ENCODE data around the gene ELF1. TPM values are rescaled to one million over a fixed set of nuclear protein-coding genes. Genes with fewer than 3 reads are reported as not detected.

Gene ELF1
- total and polyA plus RNA-seq, 2 donors (not counting 1 experiment from before 2014, with no cell fraction given): 38.5 to 41.0 TPM

- DNase-seq (ENCODE audit: low read depth in 2 of 2): no peak
- H3K4me2 ChIP-seq (ENCODE audit: extremely low read depth, insufficient read depth, low read length): no peak overlapping the region
- no peaks in the 10 kb centered on the region for H3K79me2 ChIP-seq (ENCODE audit: control insufficient read depth, insufficient read depth, low read length)
- H2AFZ ChIP-seq (ENCODE audit: low read length): no peak overlapping the region
- H3K4me3 ChIP-seq (replicated peaks in 1 of 4; ENCODE audit: control extremely low read depth in 1 of 4, insufficient read depth in 1 of 4, low read depth in 3 of 4, low read length in 4 of 4): no peak overlapping the region
- no peaks in the 10 kb centered on the region for H3K36me3 ChIP-seq (ENCODE audit: control insufficient read depth, insufficient read depth, low read length)
- no peak overlapping the region for H3K9ac ChIP-seq (ENCODE audit: insufficient read depth, low read length)
- H3K27ac ChIP-seq (ENCODE audit: insufficient read depth, low read length): no peak overlapping the region
- TF ChIP-seq, protein P1, sequence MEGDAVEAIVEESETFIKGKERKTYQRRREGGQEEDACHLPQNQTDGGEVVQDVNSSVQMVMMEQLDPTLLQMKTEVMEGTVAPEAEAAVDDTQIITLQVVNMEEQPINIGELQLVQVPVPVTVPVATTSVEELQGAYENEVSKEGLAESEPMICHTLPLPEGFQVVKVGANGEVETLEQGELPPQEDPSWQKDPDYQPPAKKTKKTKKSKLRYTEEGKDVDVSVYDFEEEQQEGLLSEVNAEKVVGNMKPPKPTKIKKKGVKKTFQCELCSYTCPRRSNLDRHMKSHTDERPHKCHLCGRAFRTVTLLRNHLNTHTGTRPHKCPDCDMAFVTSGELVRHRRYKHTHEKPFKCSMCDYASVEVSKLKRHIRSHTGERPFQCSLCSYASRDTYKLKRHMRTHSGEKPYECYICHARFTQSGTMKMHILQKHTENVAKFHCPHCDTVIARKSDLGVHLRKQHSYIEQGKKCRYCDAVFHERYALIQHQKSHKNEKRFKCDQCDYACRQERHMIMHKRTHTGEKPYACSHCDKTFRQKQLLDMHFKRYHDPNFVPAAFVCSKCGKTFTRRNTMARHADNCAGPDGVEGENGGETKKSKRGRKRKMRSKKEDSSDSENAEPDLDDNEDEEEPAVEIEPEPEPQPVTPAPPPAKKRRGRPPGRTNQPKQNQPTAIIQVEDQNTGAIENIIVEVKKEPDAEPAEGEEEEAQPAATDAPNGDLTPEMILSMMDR (conservative IDR thresholded peaks at IDR 0.05 in 1 of 2, IDR thresholded peaks at IDR 0.05 in 1 of 2; ENCODE audit: low read depth in 1 of 2, low read length in 2 of 2): no peak
- no peak for TF ChIP-seq EZH2 (IDR thresholded peaks at IDR 0.05; ENCODE audit: low read length, missing control alignments)
- no peaks in the 10 kb centered on the region for H3K4me1 ChIP-seq (ENCODE audit: control insufficient read depth, extremely low read depth, insufficient read depth, low read length)
- H3K27me3 ChIP-seq (ENCODE audit: control insufficient read depth, insufficient read depth, low read length): no peaks in the 10 kb centered on the region
- H3K9me3 ChIP-seq (ENCODE audit: control insufficient read depth, insufficient read depth, low read depth, low read length): no peaks in the 10 kb centered on the region
- no peaks in the 10 kb centered on the region for H4K20me1 ChIP-seq (ENCODE audit: control insufficient read depth, extremely low read depth, insufficient read depth, low read length)
These were observed 78.3 kb downstream of the ELF1 start for GRCh38 chr13:40940841-40941240.

- Histone ChIP-seq H3K9me3 (ENCODE audit: control insufficient read depth, insufficient read depth, low read depth, low read length) (no peaks in the 10 kb centered on the region), H3K4me2 (ENCODE audit: extremely low read depth, insufficient read depth, low read length) (no peak overlapping the region), H3K4me3 (replicated peaks in 1 of 4; ENCODE audit: control extremely low read depth in 1 of 4, insufficient read depth in 1 of 4, low read depth in 3 of 4, low read length in 4 of 4) (no peak overlapping the region), H3K4me1 (ENCODE audit: control insufficient read depth, extremely low read depth, insufficient read depth, low read length) (no peaks in the 10 kb centered on the region), H3K36me3 (ENCODE audit: control insufficient read depth, insufficient read depth, low read length) (no peaks in the 10 kb centered on the region), H3K27ac (ENCODE audit: insufficient read depth, low read length) (no peak overlapping the region), H4K20me1 (ENCODE audit: control insufficient read depth, extremely low read depth, insufficient read depth, low read length) (no peaks in the 10 kb centered on the region), H2AFZ (ENCODE audit: low read length) (no peak overlapping the region), H3K79me2 (ENCODE audit: control insufficient read depth, insufficient read depth, low read length) (no peaks in the 10 kb centered on the region), H3K9ac (ENCODE audit: insufficient read depth, low read length) (no peak overlapping the region), H3K27me3 (ENCODE audit: control insufficient read depth, insufficient read depth, low read length) (no peaks in the 10 kb centered on the region)
- no peak for TF ChIP-seq EZH2 (IDR thresholded peaks at IDR 0.05; ENCODE audit: low read length, missing control alignments)
- TF ChIP-seq, protein P1 (conservative IDR thresholded peaks at IDR 0.05 in 1 of 2, IDR thresholded peaks at IDR 0.05 in 1 of 2; ENCODE audit: low read depth in 1 of 2, low read length in 2 of 2): no peak
- DNase-seq (ENCODE audit: low read depth in 2 of 2): no peak
These were observed 85.5 kb downstream of the ELF1 start for GRCh38 chr13:40933508-40934204.

- Histone ChIP-seq H3K27me3 (ENCODE audit: control insufficient read depth, insufficient read depth, low read length) (no peaks in the 10 kb centered on the region), H3K36me3 (ENCODE audit: control insufficient read depth, insufficient read depth, low read length) (no peaks in the 10 kb centered on the region), H4K20me1 (ENCODE audit: control insufficient read depth, extremely low read depth, insufficient read depth, low read length) (no peaks in the 10 kb centered on the region), H3K9ac (ENCODE audit: insufficient read depth, low read length) (no peak overlapping the region), H3K79me2 (ENCODE audit: control insufficient read depth, insufficient read depth, low read length) (no peaks in the 10 kb centered on the region), H3K4me3 (replicated peaks in 1 of 4; ENCODE audit: control extremely low read depth in 1 of 4, insufficient read depth in 1 of 4, low read depth in 3 of 4, low read length in 4 of 4) (no peak overlapping the region), H2AFZ (ENCODE audit: low read length) (no peak overlapping the region), H3K27ac (ENCODE audit: insufficient read depth, low read length) (no peak overlapping the region), H3K4me2 (ENCODE audit: extremely low read depth, insufficient read depth, low read length) (no peak overlapping the region), H3K4me1 (ENCODE audit: control insufficient read depth, extremely low read depth, insufficient read depth, low read length) (no peaks in the 10 kb centered on the region), H3K9me3 (ENCODE audit: control insufficient read depth, insufficient read depth, low read depth, low read length) (no peaks in the 10 kb centered on the region)
- TF ChIP-seq, protein P1 (conservative IDR thresholded peaks at IDR 0.05 in 1 of 2, IDR thresholded peaks at IDR 0.05 in 1 of 2; ENCODE audit: low read depth in 1 of 2, low read length in 2 of 2): no peak
- no peak for DNase-seq (ENCODE audit: low read depth in 2 of 2)
These were observed 86.9 kb downstream of the ELF1 start for GRCh38 chr13:40932252-40932651.

Measured in fibroblast of lung (primary cell).